Sigmoid colon (tissue), 7 donors: ENCODE data around the gene GTPBP8. TPM values are rescaled to one million over a fixed set of nuclear protein-coding genes. Genes with fewer than 3 reads are reported as not detected.

Experiments used
- DNase-seq: peaks from one replicate; pipeline ENCODE4 v3.0.0-alpha.2; 2019
- H3K27ac ChIP-seq, 4 donors: fragments of 200-600 bp; sonication (generic); one replicate each; pipeline ENCODE4 v1.5.1; 2016 to 2019; ENCODE audit warnings: mild to moderate bottlenecking in 1 of 4
- H3K27me3 ChIP-seq, 3 donors: fragments of 200-600 bp; sonication (generic); one replicate each; pipeline ENCODE4 v1.5.1; 2019; ENCODE audit warnings: mild to moderate bottlenecking in 1 of 3
- H3K36me3 ChIP-seq, 4 donors: fragments of 200-600 bp; sonication (generic); one replicate each; pipeline ENCODE4 v1.5.1; 2016 to 2019
- H3K4me1 ChIP-seq, 4 donors: fragments of 200-600 bp; sonication (generic); one replicate each; pipeline ENCODE4 v1.5.1; 2017 to 2019
- H3K4me3 ChIP-seq, 4 donors: fragments of 200-600 bp; sonication (generic); one replicate each; pipeline ENCODE4 v1.5.1; 2017 to 2019; ENCODE audit warnings: mild to moderate bottlenecking in 2 of 4, moderate library complexity in 1 of 4
- H3K9me3 ChIP-seq, 4 donors: fragments of 200-600 bp in 3 of 4; sonication (generic) in 3 of 4; one replicate each; pipeline versions ENCODE4 v1.5.1 to v1.6.1; 2013 to 2019
- CTCF ChIP-seq, 4 experiments: fragments of 450-650 bp in 3 of 4; fragments of 200-600 bp in 1 of 4; IDR thresholded peaks; one replicate each; pipeline ENCODE4 v1.5.1; 2016 to 2019; ENCODE audit warnings: antibody characterized with exemption in 4 of 4, mild to moderate bottlenecking in 3 of 4, moderate library complexity in 2 of 4
- EP300 ChIP-seq, 4 donors: sonication (generic); formaldehyde crosslinking; IDR thresholded peaks; one replicate each; pipeline ENCODE4 v1.6.1; 2017; ENCODE audit warnings: antibody characterized with exemption in 4 of 4
- POLR2A ChIP-seq, 2 donors: fragments of 450-650 bp; IDR thresholded peaks; one replicate each; pipeline ENCODE4 v1.6.1; 2016; ENCODE audit warnings: antibody characterized with exemption in 2 of 2, mild to moderate bottlenecking in 2 of 2, moderate library complexity in 2 of 2
- POLR2AphosphoS5 ChIP-seq, 4 donors: sonication (generic); formaldehyde crosslinking; IDR thresholded peaks; one replicate each; pipeline ENCODE4 v1.6.1; 2017; ENCODE audit warnings: antibody characterized with exemption in 4 of 4
- WGBS, 2 donors: extraction: QIAGEN DNeasy Blood & Tissue Kit; methylation state at CpG; one replicate each; pipeline ENCODE4 v1.1.7; 2013; 5-methylcytosine and 5-hydroxymethylcytosine counted together
- intact Hi-C: fragments of 100-400 bp; cut with DNase I; formaldehyde crosslinking; loops from one replicate; pipeline ENCODE4 v1.15.1; 2023
- polyA plus RNA-seq, 3 donors: library from polyadenylated mRNA; stranded (reverse); fragments of 200-250 nt; gene quantifications; one replicate each; pipeline ENCODE4 v1.2.3, GENCODE V29; 2013
- total RNA-seq, 4 donors: library from RNA; depleted of rRNA; stranded (reverse); fragments of >200 nt; gene quantifications; one replicate each; pipeline ENCODE4 v1.1.0, GENCODE V29; 2016
- donor health status: healthy with polysubstance abuse.
- donor health status: Bipolar disorder and iron deficiency.
- donor health status: healthy.

GTPBP8 gene
- total and polyA plus RNA-seq, 7 donors: 11.3 to 38.2 (median 20.6) TPM

GRCh38 chr3:112973325-112974177 is 17.2 kb upstream of the GTPBP8 start:
- TF ChIP-seq EP300 (IDR thresholded peaks at IDR 0.05): no peak
- no peak for TF ChIP-seq POLR2A (IDR thresholded peaks at IDR 0.05)
- no peak for TF ChIP-seq POLR2AphosphoS5 (IDR thresholded peaks at IDR 0.05)
- no peak for TF ChIP-seq CTCF (IDR thresholded peaks at IDR 0.05)
- Histone ChIP-seq H3K27ac (no peak overlapping the region), H3K27me3 (no peaks in the 10 kb centered on the region), H3K9me3 (no peaks in the 10 kb centered on the region), H3K4me1 (no peaks in the 10 kb centered on the region), H3K4me3 (peak overlapping the region in 1 of 4 donors; percentile 20), H3K36me3 (no peaks in the 10 kb centered on the region)
- 59 to 66% methylated on average over 5 of the region's 5 CpGs for whole genome bisulfite sequencing, 2 donors
- no peak for DNase-seq
- intact Hi-C loops: no loop called here

- Histone ChIP-seq H3K9me3 (no peaks in the 10 kb centered on the region), H3K27me3 (no peaks in the 10 kb centered on the region), H3K4me3 (peak overlapping the region in 1 of 4 donors; percentile 20), H3K27ac (no peak overlapping the region), H3K36me3 (no peaks in the 10 kb centered on the region), H3K4me1 (no peaks in the 10 kb centered on the region)
- no peak for DNase-seq
- intact Hi-C loops: no loop called here
- 58 to 81% methylated on average over 2 of the region's 2 CpGs for WGBS, 2 donors
- TF ChIP-seq POLR2AphosphoS5 (IDR thresholded peaks at IDR 0.05): no peak
- TF ChIP-seq CTCF (IDR thresholded peaks at IDR 0.05): no peak
- TF ChIP-seq POLR2A (IDR thresholded peaks at IDR 0.05): no peak
- TF ChIP-seq EP300 (IDR thresholded peaks at IDR 0.05): no peak
Observed at GRCh38 chr3:112974178-112974517, 16.6 kb upstream of the GTPBP8 start.

- DNase-seq: no peak
- H3K4me1 ChIP-seq: no peaks in the 10 kb centered on the region
- H3K4me3 ChIP-seq: peak within 1 kb of the TSS in 1 of 4 donors; percentile 20
- no peaks in the 10 kb centered on the region for H3K9me3 ChIP-seq
- no peaks in the 10 kb centered on the region for H3K36me3 ChIP-seq
- intact Hi-C loops: loop anchor here (5.0 kb wide), 1 partner anchor 238 kb away; no protein-coding TSS in a partner anchor
- WGBS, 2 donors: 35 to 65% methylated on average over 5 of the region's 5 CpGs
- no peak within 1 kb of the TSS for H3K27ac ChIP-seq
- TF ChIP-seq CTCF (IDR thresholded peaks at IDR 0.05) (no peak), POLR2AphosphoS5 (IDR thresholded peaks at IDR 0.05) (no peak), EP300 (IDR thresholded peaks at IDR 0.05) (no peak), POLR2A (IDR thresholded peaks at IDR 0.05) (no peak)
- no peaks in the 10 kb centered on the region for H3K27me3 ChIP-seq
Observed at GRCh38 chr3:112974894-112975293, 15.9 kb upstream of the GTPBP8 start, which contains the start of gene CD200R1. Gene CD200R1, minus strand, starts transcription at chr3:112975103. Its CDS starts 246 bp downstream, at chr3:112974857.

GRCh38 chr3:112976001-112976400 is 14.8 kb upstream of the GTPBP8 start:
- Histone ChIP-seq H3K27ac (no peak overlapping the region), H3K4me3 (no peak overlapping the region), H3K4me1 (no peaks in the 10 kb centered on the region), H3K36me3 (no peaks in the 10 kb centered on the region), H3K27me3 (no peaks in the 10 kb centered on the region), H3K9me3 (no peaks in the 10 kb centered on the region)
- intact Hi-C loops: loop anchor here (5.0 kb wide), 1 partner anchor 239 kb away; no protein-coding TSS in a partner anchor
- DNase-seq: no peak
- no peak for TF ChIP-seq EP300 (IDR thresholded peaks at IDR 0.05)
- TF ChIP-seq POLR2A (IDR thresholded peaks at IDR 0.05): no peak
- TF ChIP-seq POLR2AphosphoS5 (IDR thresholded peaks at IDR 0.05): no peak
- TF ChIP-seq CTCF (IDR thresholded peaks at IDR 0.05): no peak
